WTC11 (cell line): ENCODE measurements around the gene SLC39A2. TPM values are rescaled to one million over a fixed set of nuclear protein-coding genes. Genes with fewer than 3 reads are reported as not detected.

Experiments
- ATAC-seq: fragments of 200-7000 bp; cut with Tn5 transposase; 2 replicates; pipeline ENCODE4 v1.10.0; 2021; ENCODE audit warnings: mild to moderate bottlenecking, moderate library complexity
- CTCF ChIA-PET: fragments of 300-600 bp; sonication (Branson Sonifier 250); formaldehyde crosslinking; loops from one replicate; lab custom pipeline; 2021; ENCODE audit warnings: antibody characterized with exemption; lab: Charles Lee
- POLR2A ChIA-PET: fragments of 350-600 bp; sonication (Branson Sonifier 250); formaldehyde crosslinking; loops from one replicate; lab custom pipeline; 2021; ENCODE audit warnings: antibody characterized with exemption; lab: Charles Lee
- DNase-seq: peaks from one replicate; pipeline ENCODE4 v3.0.0; 2021; ENCODE audit warnings: low spot score
- H3K27ac Mint-ChIP-seq: 2 replicates; pipeline ENCODE4 v1.8.0; 2021; ENCODE audit warnings: mixed read lengths
- H3K27me3 Mint-ChIP-seq: 2 replicates; pipeline ENCODE4 v1.8.0; 2021; ENCODE audit warnings: low read depth, mild to moderate bottlenecking, moderate library complexity, mixed read lengths
- H3K36me3 Mint-ChIP-seq: 2 replicates; pipeline ENCODE4 v1.8.0; 2021; ENCODE audit warnings: mixed read lengths
- H3K4me1 Mint-ChIP-seq: 2 replicates; pipeline ENCODE4 v1.8.0; 2022; ENCODE audit warnings: mixed read lengths
- H3K4me3 Mint-ChIP-seq: 2 replicates; pipeline ENCODE4 v1.8.0; 2021; ENCODE audit warnings: mild to moderate bottlenecking, moderate library complexity, mixed read lengths
- H3K9me3 Mint-ChIP-seq: 2 replicates; pipeline ENCODE4 v1.8.0; 2021; ENCODE audit warnings: mixed read lengths
- ARID4B ChIP-seq: sonication (generic); formaldehyde crosslinking; IDR thresholded peaks from 2 replicates; pipeline ENCODE4 v1.8.0; 2023; ENCODE audit warnings: missing genetic modification reagents, mild to moderate bottlenecking, borderline replicate concordance
- CTCF ChIP-seq: fragments of 200-600 bp; IDR thresholded peaks from 2 replicates; pipeline ENCODE4 v1.8.0; 2022; ENCODE audit warnings: antibody characterized with exemption
- FOXP1 ChIP-seq: sonication (generic); formaldehyde crosslinking; IDR thresholded peaks from 2 replicates; pipeline ENCODE4 v1.8.0; 2022; ENCODE audit warnings: missing genetic modification reagents, mild to moderate bottlenecking, moderate library complexity, borderline replicate concordance
- GRHL2 ChIP-seq: fragments of 250-450 bp; sonication (Bioruptor Pico); IDR thresholded peaks from 2 replicates; pipeline ENCODE4 v1.8.0; 2022; ENCODE audit warnings: mild to moderate bottlenecking, moderate library complexity; ENCODE audit not compliant: insufficient replicate concordance, severe bottlenecking
- HMGXB4 ChIP-seq: sonication (generic); formaldehyde crosslinking; IDR thresholded peaks from 2 replicates; pipeline ENCODE4 v1.8.1; 2023; ENCODE audit warnings: mild to moderate bottlenecking, moderate library complexity, missing genetic modification reagents
- MAX ChIP-seq: sonication (generic); formaldehyde crosslinking; IDR thresholded peaks from 2 replicates; pipeline ENCODE4 v1.8.0; 2022; ENCODE audit warnings: mild to moderate bottlenecking, missing genetic modification reagents
- MXD4 ChIP-seq: fragments of 250-450 bp; sonication (Bioruptor Pico); IDR thresholded peaks from 2 replicates; pipeline ENCODE4 v1.8.0; 2021; ENCODE audit warnings: mild to moderate bottlenecking, moderate library complexity, borderline replicate concordance
- NR1H2 ChIP-seq: sonication (generic); formaldehyde crosslinking; IDR thresholded peaks from 2 replicates; pipeline ENCODE4 v1.9.0; 2021; ENCODE audit warnings: mild to moderate bottlenecking, moderate library complexity, missing genetic modification reagents
- PREB ChIP-seq: sonication (generic); formaldehyde crosslinking; IDR thresholded peaks from 2 replicates; pipeline ENCODE4 v1.8.1; 2022; ENCODE audit warnings: mild to moderate bottlenecking, missing genetic modification reagents, moderate library complexity, borderline replicate concordance
- SMAD3 ChIP-seq: sonication (generic); formaldehyde crosslinking; IDR thresholded peaks from 2 replicates; pipeline ENCODE4 v1.8.0; 2022; ENCODE audit warnings: missing genetic modification reagents, mild to moderate bottlenecking, borderline replicate concordance
- SMAD4 ChIP-seq: sonication (generic); formaldehyde crosslinking; IDR thresholded peaks from 2 replicates; pipeline ENCODE4 v1.8.0; 2022; ENCODE audit warnings: mild to moderate bottlenecking, missing genetic modification reagents
- ZBTB43 ChIP-seq: sonication (generic); formaldehyde crosslinking; IDR thresholded peaks from 2 replicates; pipeline ENCODE4 v1.8.1; 2023; ENCODE audit warnings: mild to moderate bottlenecking, missing genetic modification reagents
- ZNF263 ChIP-seq: sonication (generic); formaldehyde crosslinking; IDR thresholded peaks from 2 replicates; pipeline ENCODE4 v1.8.1; 2022; ENCODE audit warnings: low read depth, mild to moderate bottlenecking, moderate library complexity, missing genetic modification reagents
- ZNF423 ChIP-seq: fragments of 250-450 bp; sonication (Bioruptor Pico); IDR thresholded peaks from 2 replicates; pipeline ENCODE4 v2.1.2; 2022; ENCODE audit warnings: mild to moderate bottlenecking, moderate library complexity
- ZNF425 ChIP-seq: fragments of 250-450 bp; sonication (Bioruptor Pico); conservative IDR thresholded peaks from 2 replicates; pipeline ENCODE4 v1.9.0; 2021; ENCODE audit warnings: mild to moderate bottlenecking
- ZNF532 ChIP-seq: fragments of 250-450 bp; sonication (Bioruptor Pico); IDR thresholded peaks from 2 replicates; pipeline ENCODE4 v1.9.0; 2021; ENCODE audit warnings: mild to moderate bottlenecking, borderline replicate concordance
- total RNA-seq: library from RNA; stranded (reverse); gene quantifications from 3 replicates; pipeline ENCODE4 v1.2.3, GENCODE V29; 2021

Gene SLC39A2
- total RNA-seq, 1 experiment from 2014 or later = not detected

- TF ChIP-seq NR1H2 = no peak
- no peak for TF ChIP-seq CTCF
- no peak for TF ChIP-seq PREB (CRISPR knock-in tag)
- no peak for TF ChIP-seq ZNF425 (CRISPR knock-in tag)
Measured at GRCh38 chr14:21041676-21042433, 42.8 kb downstream of the SLC39A2 start, which contains the start of gene RNASE7 (continued).

- Mint-ChIP-seq H3K36me3 (no peaks in the 10 kb centered on the region), H3K4me1 (peaks cover 26% of the 10 kb centered on the region), H3K27me3 (peaks cover 3% of the 10 kb centered on the region; the same call in 1 of the 2 replicates), H3K4me3 (no peak overlapping the region), H3K9me3 (no peaks in the 10 kb centered on the region), H3K27ac (no peak overlapping the region)
- ChIA-PET CTCF (interaction anchor here (1.1 to 7.0 kb wide), 4 partner anchors 11 to 37 kb away, joined by 5 to 670 read pairs (median 6); no protein-coding TSS in a partner anchor), POLR2A (no interaction called here)
- DNase-seq (no peak), ATAC-seq (no peak)
- TF ChIP-seq ZNF532 = no peak
- TF ChIP-seq SMAD3 (CRISPR knock-in tag) = no peak
- no peak for TF ChIP-seq SMAD4 (CRISPR knock-in tag)
- no peak for TF ChIP-seq FOXP1 (CRISPR knock-in tag)
- TF ChIP-seq MXD4 (CRISPR knock-in tag) = no peak
- no peak for TF ChIP-seq ZNF263 (CRISPR knock-in tag)
- no peak for TF ChIP-seq ARID4B (CRISPR knock-in tag)
- TF ChIP-seq HMGXB4 (CRISPR knock-in tag) = no peak
- no peak for TF ChIP-seq ZNF423
- no peak for TF ChIP-seq ZBTB43 (CRISPR knock-in tag)
- TF ChIP-seq MAX (CRISPR knock-in tag) = no peak
- no peak for TF ChIP-seq GRHL2 (CRISPR knock-in tag)
Measured at GRCh38 chr14:21042918-21043317, 43.8 kb downstream of the SLC39A2 start.
